ENCODE results near the gene SRRM5. TPM values are rescaled to one million over a fixed set of nuclear protein-coding genes. Genes with fewer than 3 reads are reported as not detected.
A peak's percentile ranks its signal among the peaks of the same experiment; 100 is the strongest.

Gene SRRM5, protein sequence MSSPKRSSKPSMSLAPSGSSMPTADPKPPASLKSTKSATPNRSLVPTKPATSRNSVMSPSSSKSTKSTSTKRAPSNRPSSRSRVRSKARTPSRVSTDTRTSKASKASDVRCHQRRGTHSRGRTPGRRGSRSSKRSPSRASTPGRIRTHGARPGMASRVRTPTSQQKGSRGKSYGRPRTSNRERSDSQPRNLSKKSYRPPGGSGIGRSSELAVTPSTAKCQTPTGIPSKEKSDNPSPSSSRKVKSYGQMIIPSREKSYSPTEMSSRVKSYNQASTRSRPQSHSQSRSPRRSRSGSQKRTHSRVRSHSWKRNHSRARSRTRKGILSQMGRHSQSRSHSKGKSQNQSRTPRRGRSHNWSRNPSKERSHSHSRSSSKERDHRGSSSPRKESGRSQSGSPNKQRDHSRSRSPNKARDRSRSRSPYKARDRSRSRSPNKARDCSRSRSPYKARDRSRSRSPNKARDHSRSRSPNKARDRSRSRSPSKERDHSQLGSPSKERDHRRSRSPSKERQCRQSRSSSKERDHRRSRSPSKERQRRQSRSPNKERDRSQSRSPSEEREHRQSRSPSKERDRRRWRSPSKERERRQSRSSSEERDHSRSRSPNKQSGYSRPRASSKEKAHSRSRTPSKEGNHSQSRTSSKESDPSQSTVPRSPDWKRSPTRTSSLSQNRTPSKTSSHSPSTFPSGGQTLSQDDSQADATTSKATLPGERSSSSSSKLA
- 0.29 TPM for total RNA-seq
- long read RNA-seq, partial matches to known transcripts, result 0 of 1 reads
- long read RNA-seq, other reads (novel, unspliced or antisense), result 1 of 1 reads

DNA sequence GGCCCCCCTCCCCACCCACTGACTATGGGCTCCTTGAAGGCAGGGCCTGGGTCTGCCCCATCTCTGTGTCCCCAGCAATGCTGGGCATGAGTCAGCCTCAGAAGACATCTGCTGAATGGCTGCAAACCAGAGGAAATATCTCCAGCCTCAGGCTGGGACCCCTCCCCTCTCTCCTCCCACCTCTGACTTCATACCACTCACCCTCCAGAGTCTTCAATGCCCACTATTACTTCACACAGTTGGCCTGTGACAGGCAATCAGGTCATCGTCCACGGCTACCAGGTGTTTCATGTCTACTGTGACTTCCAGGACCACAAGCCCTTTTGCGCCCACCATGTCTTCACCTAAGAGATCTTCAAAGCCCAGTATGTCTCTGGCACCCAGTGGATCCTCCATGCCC is at the start of gene SRRM5:
Gene SRRM5, plus strand, starts transcription at position 301 of the 400 bp plus-strand sequence. Its CDS starts 34 bp downstream, at position 335.
- Histone ChIP-seq H3K36me3 (peaks cover 26% of the 10 kb centered on the region), H3K4me1 (no peaks in the 10 kb centered on the region), H3K9me3 (no peaks in the 10 kb centered on the region), H3K27ac (no peak within 1 kb of the TSS), H3K4me3 (no peak within 1 kb of the TSS), H3K27me3 (no peaks in the 10 kb centered on the region)
- intact Hi-C loops (cut with DNase I), result no loop called here
- DNase-seq (no peak), ATAC-seq (no peak)
- TF ChIP-seq, protein P1, sequence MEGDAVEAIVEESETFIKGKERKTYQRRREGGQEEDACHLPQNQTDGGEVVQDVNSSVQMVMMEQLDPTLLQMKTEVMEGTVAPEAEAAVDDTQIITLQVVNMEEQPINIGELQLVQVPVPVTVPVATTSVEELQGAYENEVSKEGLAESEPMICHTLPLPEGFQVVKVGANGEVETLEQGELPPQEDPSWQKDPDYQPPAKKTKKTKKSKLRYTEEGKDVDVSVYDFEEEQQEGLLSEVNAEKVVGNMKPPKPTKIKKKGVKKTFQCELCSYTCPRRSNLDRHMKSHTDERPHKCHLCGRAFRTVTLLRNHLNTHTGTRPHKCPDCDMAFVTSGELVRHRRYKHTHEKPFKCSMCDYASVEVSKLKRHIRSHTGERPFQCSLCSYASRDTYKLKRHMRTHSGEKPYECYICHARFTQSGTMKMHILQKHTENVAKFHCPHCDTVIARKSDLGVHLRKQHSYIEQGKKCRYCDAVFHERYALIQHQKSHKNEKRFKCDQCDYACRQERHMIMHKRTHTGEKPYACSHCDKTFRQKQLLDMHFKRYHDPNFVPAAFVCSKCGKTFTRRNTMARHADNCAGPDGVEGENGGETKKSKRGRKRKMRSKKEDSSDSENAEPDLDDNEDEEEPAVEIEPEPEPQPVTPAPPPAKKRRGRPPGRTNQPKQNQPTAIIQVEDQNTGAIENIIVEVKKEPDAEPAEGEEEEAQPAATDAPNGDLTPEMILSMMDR (IDR thresholded peaks at IDR 0.05), result no peak

DNA sequence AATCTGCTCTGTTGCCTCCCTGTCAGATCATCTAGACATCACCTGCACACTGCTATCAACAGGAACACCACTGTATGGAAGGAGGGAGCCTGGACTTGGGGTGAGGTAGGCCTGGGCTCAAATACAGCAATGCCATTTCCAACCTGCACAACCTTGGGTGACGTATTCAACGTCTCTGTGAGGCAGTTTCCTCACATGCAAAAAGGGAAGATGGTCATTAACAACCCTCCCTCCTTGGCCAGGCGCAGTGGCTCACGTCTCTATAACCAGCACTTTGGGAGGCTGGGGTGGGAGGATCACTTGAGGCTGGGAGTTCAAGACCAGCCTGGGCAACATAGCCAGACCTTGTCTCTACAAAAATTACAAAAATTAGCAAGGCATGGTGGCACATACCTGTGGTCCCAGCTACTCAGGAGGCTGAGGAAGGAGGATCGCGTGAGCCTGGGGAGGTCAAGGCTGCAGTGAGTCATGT is 49.6 kb upstream of the SRRM5 start:
- Histone ChIP-seq H3K4me1 (peaks cover 17% of the 10 kb centered on the region), H3K9me3 (no peaks in the 10 kb centered on the region), H3K36me3 (peaks cover 27% of the 10 kb centered on the region), H3K27me3 (no peaks in the 10 kb centered on the region), H3K27ac (peak overlapping the region; percentile 83), H3K4me3 (no peak overlapping the region)
- intact Hi-C loops (cut with DNase I), result no loop called here
- DNase-seq, result no peak
- ATAC-seq, result peak; percentile 7
- TF ChIP-seq, protein P1 (IDR thresholded peaks at IDR 0.05), result no peak

DNA sequence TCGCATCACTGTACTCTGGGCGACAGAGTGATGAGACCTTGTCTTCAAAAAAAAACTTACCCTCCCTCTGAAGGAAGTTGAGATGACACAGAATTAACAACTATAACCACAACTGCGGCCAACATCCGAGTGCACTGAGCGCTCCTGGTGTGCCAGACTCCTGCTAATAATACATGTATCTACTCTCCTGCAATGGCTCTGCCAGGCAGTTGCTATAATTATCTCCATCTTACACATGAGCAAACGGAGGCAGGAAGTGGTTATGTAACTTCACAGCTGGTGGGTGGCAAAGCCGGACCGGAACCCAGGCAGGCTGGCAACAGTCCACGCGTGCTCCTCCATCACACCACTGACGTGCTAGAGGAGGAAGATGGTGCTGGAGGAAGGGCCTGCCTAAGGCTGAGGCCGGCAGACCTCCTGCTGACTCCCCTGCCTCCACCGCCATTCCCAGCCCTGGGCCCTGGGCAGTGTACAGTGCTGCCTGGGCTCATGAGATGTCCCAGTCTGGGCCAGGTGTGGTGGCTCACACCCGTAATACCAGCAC is 49.1 kb upstream of the SRRM5 start:
- ATAC-seq, result peak; percentile 93

DNA sequence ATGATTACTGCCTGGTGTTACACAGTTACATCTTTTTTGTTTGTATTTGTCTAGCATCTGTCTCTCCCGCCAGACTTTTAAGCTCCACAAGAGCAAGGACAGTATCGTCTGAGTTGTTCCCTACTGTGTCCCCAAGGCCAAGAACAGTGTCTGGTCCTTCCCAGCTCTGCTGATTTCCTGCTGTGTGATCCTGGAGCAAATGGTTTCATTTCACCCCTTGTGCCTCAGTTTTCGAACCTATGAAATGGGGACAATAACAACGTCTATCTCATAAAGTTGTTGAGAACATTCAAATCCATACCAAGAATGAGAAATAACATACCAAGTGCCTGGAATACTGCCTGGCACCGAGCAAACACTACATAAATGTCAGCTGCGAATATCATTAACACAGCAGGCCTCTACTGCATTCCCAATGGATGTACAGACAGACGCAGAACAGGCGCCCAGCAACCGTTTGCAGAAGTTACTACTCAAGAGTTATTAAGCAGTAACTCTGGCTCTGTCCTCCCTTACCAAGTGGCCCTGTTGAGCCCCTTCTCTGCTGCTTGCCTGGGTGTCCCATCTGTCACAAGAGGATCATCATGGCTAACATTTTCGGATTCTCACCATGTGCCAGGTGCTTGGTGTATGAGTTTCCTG is 48.0 kb upstream of the SRRM5 start:
- H3K4me3 ChIP-seq, result no peak overlapping the region
- H3K27ac ChIP-seq, result peak overlapping the region; percentile 83
- DNase-seq (no peak), ATAC-seq (no peak)
- H3K27me3 ChIP-seq, result no peaks in the 10 kb centered on the region
- TF ChIP-seq, protein P1 (IDR thresholded peaks at IDR 0.05), result no peak
- H3K9me3 ChIP-seq, result no peaks in the 10 kb centered on the region
- H3K36me3 ChIP-seq, result peaks cover 24% of the 10 kb centered on the region
- intact Hi-C loops (cut with DNase I), result no loop called here
- peaks cover 17% of the 10 kb centered on the region for H3K4me1 ChIP-seq

More for the DNA sequence above, 49.1 kb upstream of the SRRM5 start:
- H3K36me3 ChIP-seq, result peaks cover 24% of the 10 kb centered on the region
- H3K27me3 ChIP-seq, result no peaks in the 10 kb centered on the region
- H3K9me3 ChIP-seq, result no peaks in the 10 kb centered on the region
- intact Hi-C loops (cut with DNase I), result no loop called here
- H3K27ac ChIP-seq, result peak overlapping the region; percentile 83
- no peak overlapping the region for H3K4me3 ChIP-seq
- TF ChIP-seq, protein P1 (IDR thresholded peaks at IDR 0.05), result no peak
- H3K4me1 ChIP-seq, result peaks cover 17% of the 10 kb centered on the region
- DNase-seq, result peak; percentile 89

DNA sequence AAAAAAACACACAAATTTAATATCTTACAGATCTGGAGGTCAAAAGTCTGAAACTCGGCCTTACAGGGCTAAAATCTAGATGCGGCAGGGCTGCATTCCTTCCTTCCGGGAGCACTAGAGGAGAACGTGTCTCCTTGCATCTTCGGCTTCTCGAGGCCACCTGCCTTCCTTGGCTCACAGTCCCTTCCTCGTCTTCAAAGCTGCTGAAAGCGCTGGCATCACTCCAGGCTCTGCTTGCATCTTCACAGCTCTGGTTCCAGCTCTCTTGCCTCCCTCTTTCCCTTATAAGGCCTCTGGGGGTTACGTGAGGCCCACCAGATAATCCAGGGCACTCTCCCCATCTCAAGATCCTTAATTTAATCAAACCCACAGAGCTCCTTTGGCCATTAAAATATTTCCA is 47.1 kb upstream of the SRRM5 start:
- TF ChIP-seq, protein P1 (IDR thresholded peaks at IDR 0.05), result no peak
- intact Hi-C loops (cut with DNase I), result no loop called here
- Histone ChIP-seq H3K4me3 (no peak overlapping the region), H3K27ac (no peak overlapping the region), H3K9me3 (no peaks in the 10 kb centered on the region), H3K27me3 (no peaks in the 10 kb centered on the region), H3K4me1 (peaks cover 17% of the 10 kb centered on the region), H3K36me3 (peaks cover 20% of the 10 kb centered on the region)
- no peak for ATAC-seq
- no peak for DNase-seq
